AG04450 (cell line): ENCODE results near the gene SEMA4G. TPM values are rescaled to one million over a fixed set of nuclear protein-coding genes. Genes with fewer than 3 reads are reported as not detected.

Experiments used
- CTCF ChIA-PET: fragments of 300-600, 350-600 bp; formaldehyde crosslinking; extraction: SDS; loops from one replicate; lab custom pipeline; 2022; ENCODE audit warnings: antibody characterized with exemption, inconsistent platforms; lab: Charles Lee
- POLR2A ChIA-PET: fragments of 350-600 bp; formaldehyde crosslinking; extraction: SDS; loops from one replicate; lab custom pipeline; 2021; ENCODE audit warnings: antibody characterized with exemption, inconsistent platforms; lab: Yijun Ruan, JAX
- DNase-seq: peaks from one replicate; pipeline ENCODE4 v3.0.0-alpha.2; 2011; ENCODE audit warnings: low read depth, low spot score
- H3K27ac ChIP-seq: one replicate; pipeline ENCODE4 v1.5.1; 2012; ENCODE audit warnings: low read depth, low read length, control low read depth
- H3K27me3 ChIP-seq: one replicate; pipeline ENCODE4 v1.6.0; 2012; ENCODE audit warnings: low read length; ENCODE audit not compliant: control insufficient read depth, insufficient read depth
- H3K4me3 ChIP-seq: 2 replicates; pipeline ENCODE4 v1.5.1; 2011; ENCODE audit warnings: mild to moderate bottlenecking, low read depth, low read length, control low read depth
- H3K9me3 ChIP-seq: 2 replicates; pipeline ENCODE4 v1.5.1; 2012; ENCODE audit warnings: low read length; ENCODE audit not compliant: control insufficient read depth, insufficient read depth
- CTCF ChIP-seq: IDR thresholded peaks from 2 replicates; pipeline ENCODE4 v1.5.1; 2011; ENCODE audit warnings: low read depth, low read length, control low read depth, inconsistent platforms
- polyA plus RNA-seq: library from polyadenylated mRNA; depleted of rRNA; stranded (reverse); fragments of >200 nt; gene quantifications from 2 replicates; pipeline ENCODE4 v1.2.3, GENCODE V29; 2011

The SEMA4G gene
- polyA plus RNA-seq, 1 experiment: 10.5 TPM

- H3K27me3 ChIP-seq: no peaks in the 10 kb centered on the region
- DNase-seq: no peak
- ChIA-PET CTCF (interaction anchor here (1.3 to 1.6 kb wide), 2 partner anchors 32 to 48 kb away, joined by 3 to 4 read pairs; no protein-coding TSS in a partner anchor), POLR2A (no interaction called here)
- TF ChIP-seq CTCF: no peak
- no peak overlapping the region for H3K4me3 ChIP-seq
- no peaks in the 10 kb centered on the region for H3K9me3 ChIP-seq
- no peak overlapping the region for H3K27ac ChIP-seq
Observed at GRCh38 chr10:100965820-100966219, 3.5 kb upstream of the SEMA4G start.

DNA sequence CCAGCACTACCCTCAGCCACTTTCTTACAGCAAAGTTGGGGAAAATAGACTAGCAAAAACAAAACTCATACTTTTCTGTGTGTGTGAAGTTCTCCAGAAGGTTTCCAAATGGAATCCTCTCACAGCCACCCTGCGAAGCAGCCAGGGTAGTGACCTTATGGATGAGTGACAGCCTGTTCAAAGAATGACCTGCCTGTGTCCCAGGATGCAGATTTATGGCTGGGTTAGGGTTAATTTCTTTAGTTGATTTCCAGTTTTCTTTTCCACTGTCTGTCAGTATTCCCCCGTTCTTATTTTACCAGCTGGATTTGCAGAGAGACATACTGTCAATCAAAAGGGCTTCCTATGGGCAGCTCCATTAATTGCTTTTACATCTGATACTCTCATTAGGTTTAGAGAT lies 2.4 kb upstream of the SEMA4G start:
- ChIA-PET POLR2A (no interaction called here), CTCF (interaction anchor here (0.8 to 1.2 kb wide), 2 partner anchors 47 to 83 kb away, joined by 3 to 4 read pairs; no protein-coding TSS in a partner anchor)
- no peak overlapping the region for H3K4me3 ChIP-seq
- no peak for TF ChIP-seq CTCF
- no peaks in the 10 kb centered on the region for H3K27me3 ChIP-seq
- no peak overlapping the region for H3K27ac ChIP-seq
- no peak for DNase-seq
- no peaks in the 10 kb centered on the region for H3K9me3 ChIP-seq

DNA sequence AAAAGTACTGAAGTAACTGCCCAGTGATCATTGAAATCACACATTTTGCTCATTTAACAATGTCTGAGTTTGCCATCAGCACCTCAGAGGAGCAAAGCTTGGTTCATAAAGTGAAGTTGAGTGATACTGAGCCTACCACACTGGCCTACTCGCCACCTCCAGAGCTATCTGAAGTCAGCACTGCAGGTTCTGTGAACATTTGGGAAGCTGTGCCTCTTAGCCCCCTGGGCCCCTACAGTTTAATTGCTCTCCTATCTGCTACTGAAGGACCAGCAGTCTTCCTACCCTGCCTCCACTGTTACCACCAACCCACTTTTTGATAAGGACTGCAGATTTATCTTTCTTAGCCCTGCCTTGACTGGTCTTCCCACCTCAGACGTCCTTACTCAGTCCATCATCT lies 2.0 kb upstream of the SEMA4G start:
- ChIA-PET POLR2A (no interaction called here), CTCF (interaction anchor here (0.8 to 2.1 kb wide), 4 partner anchors 30 to 83 kb away, joined by 3 to 8 read pairs (median 5); no protein-coding TSS in a partner anchor)
- no peaks in the 10 kb centered on the region for H3K27me3 ChIP-seq
- H3K4me3 ChIP-seq: no peak overlapping the region
- no peak for TF ChIP-seq CTCF
- no peaks in the 10 kb centered on the region for H3K9me3 ChIP-seq
- no peak overlapping the region for H3K27ac ChIP-seq
- DNase-seq: no peak

- POLR2A ChIA-PET: no interaction called here
- no peaks in the 10 kb centered on the region for H3K9me3 ChIP-seq
- H3K27me3 ChIP-seq: no peaks in the 10 kb centered on the region
- DNase-seq: no peak
- TF ChIP-seq CTCF: no peak
- CTCF ChIA-PET: interaction anchor here (0.7 to 2.5 kb wide), 11 partner anchors 9 to 175 kb away, joined by 3 to 10 read pairs (median 5); partner anchors contain the start of genes MRPL43, PDZD7, SFXN3 and TWNK
- H3K27ac ChIP-seq: no peak overlapping the region
- H3K4me3 ChIP-seq: no peak overlapping the region
Observed at GRCh38 chr10:100968062-100968736, 1.1 kb upstream of the SEMA4G start.

GRCh38 chr10:100968863-100969186 lies 479 bp upstream of the SEMA4G start:
- no peak for TF ChIP-seq CTCF
- H3K9me3 ChIP-seq: no peaks in the 10 kb centered on the region
- no peak for DNase-seq
- ChIA-PET CTCF (interaction anchor here (0.7 to 2.5 kb wide), 12 partner anchors 10 to 174 kb away, joined by 3 to 10 read pairs (median 4); partner anchors contain the start of genes MRPL43, PDZD7, SFXN3 and TWNK), POLR2A (no interaction called here)
- no peaks in the 10 kb centered on the region for H3K27me3 ChIP-seq
- H3K27ac ChIP-seq: peak overlapping the region; percentile 21
- H3K4me3 ChIP-seq: peak overlapping the region; percentile 67
